ENCODE measurements around the gene RGMB.

GRCh38 chr5:98749046-98749445 lies 24.4 kb upstream of the RGMB start:
- TF ChIP-seq CTCF (tag by site-specific recombination; IDR thresholded peaks at IDR 0.05) (no peak), ZFHX2 (tag by site-specific recombination; conservative IDR thresholded peaks at IDR 0.05) (no peak), ZBTB7A (tag by site-specific recombination; IDR thresholded peaks at IDR 0.05; ENCODE audit: low read depth) (no peak), YY1 (tag by site-specific recombination; IDR thresholded peaks at IDR 0.05) (no peak), ZNF701 (tag by site-specific recombination; IDR thresholded peaks at IDR 0.05) (no peak), GFI1B (tag by site-specific recombination; IDR thresholded peaks at IDR 0.05) (no peak), SP2 (tag by site-specific recombination; IDR thresholded peaks at IDR 0.05) (no peak)

Data from HEK293 (cell line).